ENCODE results near the gene ARF6. TPM values are rescaled to one million over a fixed set of nuclear protein-coding genes. Genes with fewer than 3 reads are reported as not detected.
A peak's percentile ranks its signal among the peaks of the same experiment; 100 is the strongest.

The ARF6 gene
- total RNA-seq, 4 donors from 2014 or later = 41.5 to 66.4 (median 51.7) TPM

GRCh38 chr14:49858383-49858782 is 34.5 kb upstream of the ARF6 start:
- Histone ChIP-seq H3K9me3 (no peaks in the 10 kb centered on the region), H3K4me3 (no peak overlapping the region), H3K27ac (replicated peaks in 1 of 4) (peak overlapping the region in 1 of 4 donors; percentile 97), H3K36me3 (no peaks in the 10 kb centered on the region), H3K4me1 (peaks cover 4 to 24% (median 20%) of the 10 kb centered on the region in 4 donors), H3K27me3 (no peaks in the 10 kb centered on the region)
- no peak for DNase-seq (ENCODE audit: extremely low spot score)
- intact Hi-C loops (cut with DNase I) = no loop called here
- WGBS = 84% methylated on average over 3 of the region's 3 CpGs
- TF ChIP-seq POLR2AphosphoS5 (IDR thresholded peaks at IDR 0.05) = no peak
- TF ChIP-seq EP300 (IDR thresholded peaks at IDR 0.05) = no peak
- TF ChIP-seq CTCF (IDR thresholded peaks at IDR 0.05) = no peak

- Histone ChIP-seq H3K4me1 (peaks cover 5 to 42% (median 36%) of the 10 kb centered on the region in 4 donors), H3K27me3 (no peaks in the 10 kb centered on the region), H3K4me3 (peak overlapping the region; percentile 62 to 78 (median 74)), H3K9me3 (no peaks in the 10 kb centered on the region), H3K36me3 (no peaks in the 10 kb centered on the region), H3K27ac (replicated peaks in 1 of 4) (peak overlapping the region; percentile 96 to 99 (median 98))
- intact Hi-C loops (cut with DNase I) = no loop called here
- DNase-seq (ENCODE audit: extremely low spot score) = no peak
- 20% methylated on average over 4 of the region's 4 CpGs for WGBS
- TF ChIP-seq POLR2A (IDR thresholded peaks at IDR 0.05; ENCODE audit: low read depth) (no peak), POLR2AphosphoS5 (IDR thresholded peaks at IDR 0.05) (no peak), EP300 (IDR thresholded peaks at IDR 0.05) (no peak)
These were observed 31.7 kb upstream of the ARF6 start for GRCh38 chr14:49860988-49861698.

- Histone ChIP-seq H3K9me3 (no peaks in the 10 kb centered on the region), H3K27me3 (no peaks in the 10 kb centered on the region), H3K4me1 (peaks cover 5 to 42% (median 36%) of the 10 kb centered on the region in 4 donors), H3K36me3 (no peaks in the 10 kb centered on the region), H3K4me3 (peak overlapping the region; percentile 62 to 78 (median 74)), H3K27ac (replicated peaks in 1 of 4) (peak overlapping the region; percentile 96 to 99 (median 98))
- intact Hi-C loops (cut with DNase I) = no loop called here
- TF ChIP-seq POLR2AphosphoS5 (IDR thresholded peaks at IDR 0.05) = peak; percentile 84 to 89
- no peak for TF ChIP-seq CTCF (IDR thresholded peaks at IDR 0.05)
- peak; percentile 2 for TF ChIP-seq POLR2A (IDR thresholded peaks at IDR 0.05; ENCODE audit: low read depth)
- peak; percentile 92 for DNase-seq (ENCODE audit: extremely low spot score)
- under 1% methylated on average over 12 of the region's 12 CpGs for WGBS
These were observed 31.2 kb upstream of the ARF6 start for GRCh38 chr14:49861699-49862088.

GRCh38 chr14:49862089-49862673 is 30.7 kb upstream of the ARF6 start:
- no peaks in the 10 kb centered on the region for H3K36me3 ChIP-seq
- H3K9me3 ChIP-seq = no peaks in the 10 kb centered on the region
- TF ChIP-seq EP300 (IDR thresholded peaks at IDR 0.05) (no peak), POLR2AphosphoS5 (IDR thresholded peaks at IDR 0.05) (peak in 1 of 2 donors; percentile 34), CTCF (IDR thresholded peaks at IDR 0.05) (peak in 2 of 3 experiments; percentile 99 to 100), POLR2A (IDR thresholded peaks at IDR 0.05; ENCODE audit: low read depth) (peak; percentile 0)
- peak; percentile 97 for DNase-seq (ENCODE audit: extremely low spot score)
- WGBS = under 1% methylated on average over 27 of the region's 30 CpGs
- intact Hi-C loops (cut with DNase I) = no loop called here
- peak overlapping the region; percentile 96 to 99 (median 98) for H3K27ac ChIP-seq (replicated peaks in 1 of 4)
- peaks cover 5 to 45% (median 41%) of the 10 kb centered on the region in 4 donors for H3K4me1 ChIP-seq
- H3K27me3 ChIP-seq = no peaks in the 10 kb centered on the region
- H3K4me3 ChIP-seq = peak overlapping the region; percentile 62 to 78 (median 74)

GRCh38 chr14:49863487-49864281 is 29.2 kb upstream of the ARF6 start:
- no peak for DNase-seq (ENCODE audit: extremely low spot score)
- no peaks in the 10 kb centered on the region for H3K36me3 ChIP-seq
- TF ChIP-seq POLR2AphosphoS5 (IDR thresholded peaks at IDR 0.05) (no peak), EP300 (IDR thresholded peaks at IDR 0.05) (no peak), POLR2A (IDR thresholded peaks at IDR 0.05; ENCODE audit: low read depth) (no peak), CTCF (IDR thresholded peaks at IDR 0.05) (no peak)
- peak overlapping the region; percentile 96 to 99 (median 98) for H3K27ac ChIP-seq (replicated peaks in 1 of 4)
- H3K27me3 ChIP-seq = no peaks in the 10 kb centered on the region
- intact Hi-C loops (cut with DNase I) = no loop called here
- 21% methylated on average over 9 of the region's 9 CpGs for WGBS
- peak overlapping the region; percentile 62 to 78 (median 74) for H3K4me3 ChIP-seq
- H3K4me1 ChIP-seq = peaks cover 7 to 53% (median 50%) of the 10 kb centered on the region in 4 donors
- H3K9me3 ChIP-seq = no peaks in the 10 kb centered on the region
